Thyroid gland (tissue), 4 donors: Measurements from ENCODE around the gene P2RY2.
A peak's percentile ranks its signal among the peaks of the same experiment; 100 is the strongest.

Source experiments
- CTCF ChIP-seq, 6 experiments: fragments of 200-600 bp in 3 of 6; fragments of 450-650 bp in 3 of 6; sonication (generic) in 3 of 6; IDR thresholded peaks; one replicate each; pipeline ENCODE4 v1.5.1; 2016 to 2019; ENCODE audit warnings: antibody characterized with exemption in 6 of 6, mild to moderate bottlenecking in 2 of 6, inconsistent platforms in 1 of 6, moderate library complexity in 1 of 6
- POLR2A ChIP-seq, 2 donors: fragments of 450-650 bp; IDR thresholded peaks; one replicate each; pipeline ENCODE4 v1.6.1; 2017; ENCODE audit warnings: antibody characterized with exemption in 2 of 2, mild to moderate bottlenecking in 2 of 2, moderate library complexity in 1 of 2

DNA sequence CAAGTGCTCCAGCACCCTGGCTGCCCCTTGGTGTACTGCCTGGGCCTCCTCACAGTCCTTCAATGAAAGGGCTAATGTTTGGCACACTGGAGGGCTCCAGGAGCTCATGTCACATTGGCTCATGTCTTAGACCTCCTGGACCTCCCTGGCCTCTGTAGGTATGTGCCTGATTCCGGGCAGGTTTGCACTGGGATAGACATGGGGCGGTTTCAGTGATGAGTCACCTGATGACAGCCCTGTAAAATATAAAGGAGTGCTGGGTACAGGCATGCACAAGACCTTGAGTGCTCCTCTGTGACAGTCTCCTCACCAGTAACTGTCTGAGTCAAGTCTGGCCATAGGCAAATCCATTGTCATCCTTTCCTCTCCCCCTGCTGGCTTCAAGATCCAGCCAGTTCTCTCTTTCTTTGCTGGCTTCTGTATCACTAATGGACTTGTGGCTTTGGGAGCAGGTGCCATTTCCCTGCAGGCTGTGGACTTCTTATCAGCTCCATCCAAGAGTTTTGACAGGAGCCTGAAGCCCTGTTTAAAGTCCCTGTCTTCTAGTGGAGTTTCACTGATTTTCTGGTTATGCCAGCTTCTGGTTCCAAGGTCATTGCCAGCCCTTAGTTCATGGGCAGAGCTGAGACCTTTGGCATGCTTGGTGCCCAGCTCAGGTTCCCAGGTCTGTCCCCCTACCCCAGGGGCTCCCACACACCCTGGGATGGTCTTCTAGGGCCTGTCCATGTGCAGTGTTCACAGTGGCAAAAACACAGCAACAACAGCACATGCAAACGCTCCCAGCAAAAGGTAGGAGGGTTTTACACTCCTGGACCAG lies 22.7 kb upstream of the P2RY2 start:
- TF ChIP-seq CTCF (IDR thresholded peaks at IDR 0.05) (peak in 1 of 6 experiments; percentile 20), POLR2A (IDR thresholded peaks at IDR 0.05) (no peak)
